Activated CD4-positive, alpha-beta memory T cell treated with anti-CD3 and anti-CD28 coated beads, Interleukin-2, amount 10 ng/mL, durations not matched to agents 7 days and 5 days (primary cell): ENCODE measurements around the gene ZNF738. TPM values are rescaled to one million over a fixed set of nuclear protein-coding genes. Genes with fewer than 3 reads are reported as not detected.
"Not testable (repeated sequence)": the region's sequence is repeated elsewhere in the genome, so short reads cannot be mapped to it uniquely, and the experiment has no call there.

Source experiments
- CTCF ChIA-PET: fragments of 350-600 bp; sonication (Branson Sonifier 250); formaldehyde crosslinking; loops from one replicate; lab custom pipeline; 2021; ENCODE audit warnings: antibody characterized with exemption, inconsistent platforms; lab: Charles Lee
- POLR2A ChIA-PET: fragments of 350-600 bp; sonication (Branson Sonifier 250); formaldehyde crosslinking; loops from one replicate; lab custom pipeline; 2021; ENCODE audit warnings: antibody characterized with exemption; lab: Charles Lee
- DNase-seq: peaks from one replicate; pipeline ENCODE4 v3.0.0-alpha.2; 2020
- H3K27ac Mint-ChIP-seq: one replicate; pipeline ENCODE4 v1.8.0; 2021; ENCODE audit warnings: mild to moderate bottlenecking, mixed read lengths
- H3K27me3 Mint-ChIP-seq: one replicate; pipeline ENCODE4 v1.8.0; 2021; ENCODE audit warnings: mixed read lengths
- H3K36me3 Mint-ChIP-seq: one replicate; pipeline ENCODE4 v1.8.0; 2021; ENCODE audit warnings: low read depth, mixed read lengths
- H3K4me1 Mint-ChIP-seq: one replicate; pipeline ENCODE4 v1.8.0; 2021; ENCODE audit warnings: mixed read lengths
- H3K4me3 Mint-ChIP-seq: one replicate; pipeline ENCODE4 v1.8.0; 2021; ENCODE audit warnings: mild to moderate bottlenecking, mixed read lengths
- H3K9me3 Mint-ChIP-seq: one replicate; pipeline ENCODE4 v1.8.0; 2021; ENCODE audit warnings: mixed read lengths
- total RNA-seq, 2 experiments: library from RNA; stranded (reverse); gene quantifications; one replicate each; pipeline ENCODE4 v1.2.3, GENCODE V29; 2021

The ZNF738 gene
- 10 to 100 TPM; 10.5 to 11.2 TPM for total RNA-seq

- Mint-ChIP-seq H3K27ac (peak within 1 kb of the TSS; percentile 96), H3K9me3 (peaks cover 34% of the 10 kb centered on the region), H3K4me1 (peaks cover 10% of the 10 kb centered on the region), H3K27me3 (no peaks in the 10 kb centered on the region), H3K36me3 (peaks cover 46% of the 10 kb centered on the region), H3K4me3 (peak within 1 kb of the TSS; percentile 98)
- peak; percentile 88 for DNase-seq
- POLR2A ChIA-PET: interaction anchor here (0.6 to 3.6 kb wide), 13 partner anchors 11 to 793 kb away, joined by 3 to 40 read pairs (median 5); partner anchors contain the start of genes ZNF257, ZNF429, ZNF430 and ZNF493
- CTCF ChIA-PET: interaction anchor here (1.2 to 1.4 kb wide), 2 partner anchors 31 to 435 kb away, joined by 3 to 4 read pairs; partner anchors contain the start of gene ZNF85
These were observed at the start of gene ZNF738 for GRCh38 chr19:21358768-21359451. ZNF738 (plus strand) TSS chr19:21359000; CDS start chr19:21359141, 141 bp downstream.

GRCh38 chr19:21312807-21313206, 46.0 kb upstream of the ZNF738 start:
- CTCF ChIA-PET, DNase-seq, H3K27me3 Mint-ChIP-seq, H3K27ac Mint-ChIP-seq, POLR2A ChIA-PET, H3K4me1 Mint-ChIP-seq, H3K4me3 Mint-ChIP-seq: not testable (repeated sequence)
- peaks cover 34% of the 10 kb centered on the region for H3K9me3 Mint-ChIP-seq
- peaks cover 78% of the 10 kb centered on the region for H3K36me3 Mint-ChIP-seq

- no peak overlapping the region for H3K27ac Mint-ChIP-seq
- peaks cover 33% of the 10 kb centered on the region for H3K9me3 Mint-ChIP-seq
- H3K4me3 Mint-ChIP-seq: no peak overlapping the region
- no peaks in the 10 kb centered on the region for H3K27me3 Mint-ChIP-seq
- DNase-seq: no peak
- no peaks in the 10 kb centered on the region for H3K4me1 Mint-ChIP-seq
- POLR2A ChIA-PET: interaction anchor here (7.6 kb wide), 1 partner anchor 14 kb away, joined by 24 read pairs; the partner anchor contains the start of gene ZNF708
- peaks cover 82% of the 10 kb centered on the region for H3K36me3 Mint-ChIP-seq
- CTCF ChIA-PET: no interaction called here
These were observed 44.1 kb upstream of the ZNF738 start for GRCh38 chr19:21314676-21315075.

- ChIA-PET POLR2A (interaction anchor here (7.6 kb wide), 1 partner anchor 11 kb away, joined by 24 read pairs; the partner anchor contains the start of gene ZNF708), CTCF (interaction anchor here (1.4 kb wide), 1 partner anchor 11 kb away, joined by 4 read pairs; the partner anchor contains the start of gene ZNF708)
- Mint-ChIP-seq H3K27me3 (no peaks in the 10 kb centered on the region), H3K36me3 (peaks cover 85% of the 10 kb centered on the region), H3K27ac (no peak overlapping the region), H3K4me3 (no peak overlapping the region), H3K4me1 (peaks cover 4% of the 10 kb centered on the region), H3K9me3 (peaks cover 30% of the 10 kb centered on the region)
- DNase-seq: no peak
These were observed 41.0 kb upstream of the ZNF738 start for GRCh38 chr19:21317821-21318220.

- Mint-ChIP-seq H3K4me3 (no peak overlapping the region), H3K9me3 (peaks cover 50% of the 10 kb centered on the region), H3K27me3 (no peaks in the 10 kb centered on the region), H3K36me3 (peaks cover 92% of the 10 kb centered on the region), H3K27ac (no peak overlapping the region), H3K4me1 (peaks cover 14% of the 10 kb centered on the region)
- ChIA-PET CTCF (no interaction called here), POLR2A (interaction anchor here (7.6 kb wide), 1 partner anchor 8 kb away, joined by 24 read pairs; the partner anchor contains the start of gene ZNF708)
- no peak for DNase-seq
These were observed 37.7 kb upstream of the ZNF738 start for GRCh38 chr19:21321134-21321533.

GRCh38 chr19:21321996-21322395, 36.8 kb upstream of the ZNF738 start:
- ChIA-PET POLR2A (no interaction called here), CTCF (no interaction called here)
- H3K36me3 Mint-ChIP-seq: peaks cover 94% of the 10 kb centered on the region
- no peak overlapping the region for H3K4me3 Mint-ChIP-seq
- no peak overlapping the region for H3K27ac Mint-ChIP-seq
- H3K27me3 Mint-ChIP-seq: no peaks in the 10 kb centered on the region
- H3K4me1 Mint-ChIP-seq: peaks cover 20% of the 10 kb centered on the region
- no peak for DNase-seq
- H3K9me3 Mint-ChIP-seq: peaks cover 55% of the 10 kb centered on the region

GRCh38 chr19:21322528-21322927, 36.3 kb upstream of the ZNF738 start:
- H3K9me3 Mint-ChIP-seq: peaks cover 52% of the 10 kb centered on the region
- H3K27me3 Mint-ChIP-seq: no peaks in the 10 kb centered on the region
- H3K27ac Mint-ChIP-seq: no peak overlapping the region
- POLR2A ChIA-PET: interaction anchor here (1.4 kb wide), 1 partner anchor 399 kb away, joined by 3 read pairs; the partner anchor contains the start of gene ZNF85
- CTCF ChIA-PET: no interaction called here
- H3K4me3 Mint-ChIP-seq: no peak overlapping the region
- H3K4me1 Mint-ChIP-seq: peaks cover 24% of the 10 kb centered on the region
- H3K36me3 Mint-ChIP-seq: peaks cover 94% of the 10 kb centered on the region
- no peak for DNase-seq

- Mint-ChIP-seq H3K4me3 (no peak overlapping the region), H3K27ac (no peak overlapping the region), H3K36me3 (peaks cover 94% of the 10 kb centered on the region), H3K9me3 (peaks cover 47% of the 10 kb centered on the region), H3K4me1 (peaks cover 29% of the 10 kb centered on the region), H3K27me3 (no peaks in the 10 kb centered on the region)
- ChIA-PET CTCF (no interaction called here), POLR2A (interaction anchor here (1.4 kb wide), 1 partner anchor 400 kb away, joined by 3 read pairs; the partner anchor contains the start of gene ZNF85)
- no peak for DNase-seq
These were observed 35.8 kb upstream of the ZNF738 start for GRCh38 chr19:21323000-21323399.

- H3K4me1 Mint-ChIP-seq: peaks cover 36% of the 10 kb centered on the region
- no peaks in the 10 kb centered on the region for H3K27me3 Mint-ChIP-seq
- no peak for DNase-seq
- CTCF ChIA-PET: no interaction called here
- H3K9me3 Mint-ChIP-seq: peaks cover 43% of the 10 kb centered on the region
- POLR2A ChIA-PET: no interaction called here
- H3K4me3 Mint-ChIP-seq: no peak overlapping the region
- H3K27ac Mint-ChIP-seq: no peak overlapping the region
- peaks cover 82% of the 10 kb centered on the region for H3K36me3 Mint-ChIP-seq
These were observed 32.6 kb upstream of the ZNF738 start for GRCh38 chr19:21326169-21326568.

GRCh38 chr19:21328406-21328805, 30.4 kb upstream of the ZNF738 start:
- H3K36me3 Mint-ChIP-seq: peaks cover 69% of the 10 kb centered on the region

GRCh38 chr19:21328885-21329605, 29.8 kb upstream of the ZNF738 start, which contains the start of gene ZNF708:
ZNF708 (minus strand) TSS chr19:21329410; CDS start chr19:21329212, 198 bp downstream.
- Mint-ChIP-seq H3K27ac (peak within 1 kb of the TSS; percentile 99), H3K4me1 (peaks cover 34% of the 10 kb centered on the region), H3K36me3 (peaks cover 63% of the 10 kb centered on the region), H3K27me3 (no peaks in the 10 kb centered on the region), H3K9me3 (peaks cover 28% of the 10 kb centered on the region), H3K4me3 (peak within 1 kb of the TSS; percentile 97)
- ChIA-PET CTCF (interaction anchor here (0.5 to 1.5 kb wide), 7 partner anchors 10 to 504 kb away, joined by 3 to 4 read pairs (median 3); partner anchors contain the start of genes ZNF100, ZNF431 and ZNF493), POLR2A (interaction anchor here (0.6 to 2.6 kb wide), 33 partner anchors 8 to 1553 kb away, joined by 3 to 40 read pairs (median 8); partner anchors contain the start of genes ZNF100, ZNF253, ZNF257 and ZNF429)
- DNase-seq: peak; percentile 84

More at GRCh38 chr19:21328406-21328805, 30.4 kb upstream of the ZNF738 start:
- Mint-ChIP-seq H3K4me1 (peaks cover 34% of the 10 kb centered on the region), H3K27me3 (no peaks in the 10 kb centered on the region), H3K9me3 (peaks cover 30% of the 10 kb centered on the region), H3K27ac (peak overlapping the region; percentile 99), H3K4me3 (peak overlapping the region; percentile 97)
- ChIA-PET POLR2A (interaction anchor here (0.6 to 2.6 kb wide), 31 partner anchors 9 to 1552 kb away, joined by 3 to 40 read pairs (median 9); partner anchors contain the start of genes ZNF100, ZNF253, ZNF257 and ZNF429), CTCF (interaction anchor here (0.6 to 1.5 kb wide), 5 partner anchors 10 to 186 kb away, joined by 3 to 4 read pairs (median 3); partner anchors contain the start of genes ZNF431 and ZNF493)
- no peak for DNase-seq

- CTCF ChIA-PET: no interaction called here
- no peaks in the 10 kb centered on the region for H3K27me3 Mint-ChIP-seq
- peaks cover 32% of the 10 kb centered on the region for H3K9me3 Mint-ChIP-seq
- no peak for DNase-seq
- no peak overlapping the region for H3K27ac Mint-ChIP-seq
- POLR2A ChIA-PET: no interaction called here
- no peaks in the 10 kb centered on the region for H3K4me1 Mint-ChIP-seq
- peaks cover 15% of the 10 kb centered on the region for H3K36me3 Mint-ChIP-seq
- H3K4me3 Mint-ChIP-seq: no peak overlapping the region
These were observed 23.1 kb upstream of the ZNF738 start for GRCh38 chr19:21335721-21336120.
